ENCODE results near the gene PLEKHA6.
"Not testable (repeated sequence)": the region's sequence is repeated elsewhere in the genome, so short reads cannot be mapped to it uniquely, and the experiment has no call there.

PLEKHA6 gene

GRCh38 chr1:204334455-204334854 lies 25.3 kb downstream of the PLEKHA6 start:
- DNase-seq = no peak

GRCh38 chr1:204333427-204333826 lies 26.3 kb downstream of the PLEKHA6 start:
- no peak for DNase-seq

GRCh38 chr1:204331847-204332487 lies 27.8 kb downstream of the PLEKHA6 start:
- no peak for DNase-seq

GRCh38 chr1:204331275-204331674 lies 28.5 kb downstream of the PLEKHA6 start:
- no peak for DNase-seq

GRCh38 chr1:204327870-204328269 lies 31.9 kb downstream of the PLEKHA6 start:
- not testable (repeated sequence) for DNase-seq

- DNase-seq = no peak
Measured at GRCh38 chr1:204327359-204327758, 32.4 kb downstream of the PLEKHA6 start.

- no peak for DNase-seq
Measured at GRCh38 chr1:204326771-204327300, 32.9 kb downstream of the PLEKHA6 start.

GRCh38 chr1:204325944-204326343 lies 33.8 kb downstream of the PLEKHA6 start:
- no peak for DNase-seq

GRCh38 chr1:204323887-204324286 lies 35.8 kb downstream of the PLEKHA6 start:
- DNase-seq = no peak

- DNase-seq = no peak
Measured at GRCh38 chr1:204322339-204322868, 37.3 kb downstream of the PLEKHA6 start.

GRCh38 chr1:204321665-204322064 lies 38.1 kb downstream of the PLEKHA6 start:
- no peak for DNase-seq

- DNase-seq = no peak
Measured at GRCh38 chr1:204321051-204321450, 38.7 kb downstream of the PLEKHA6 start.

GRCh38 chr1:204320382-204320804 lies 39.3 kb downstream of the PLEKHA6 start:
- no peak for DNase-seq

GRCh38 chr1:204319462-204319861 lies 40.3 kb downstream of the PLEKHA6 start:
- DNase-seq = no peak

GRCh38 chr1:204319027-204319426 lies 40.7 kb downstream of the PLEKHA6 start:
- DNase-seq = no peak

- DNase-seq = no peak
Measured at GRCh38 chr1:204318324-204318723, 41.4 kb downstream of the PLEKHA6 start.

- no peak for DNase-seq
Measured at GRCh38 chr1:204317170-204317569, 42.6 kb downstream of the PLEKHA6 start.

- DNase-seq = no peak
Measured at GRCh38 chr1:204316164-204316563, 43.6 kb downstream of the PLEKHA6 start.

GRCh38 chr1:204314893-204315658 lies 44.7 kb downstream of the PLEKHA6 start:
- DNase-seq = no peak

- DNase-seq = no peak
Measured at GRCh38 chr1:204314171-204314892, 45.4 kb downstream of the PLEKHA6 start.

GRCh38 chr1:204313675-204314074 lies 46.1 kb downstream of the PLEKHA6 start:
- DNase-seq = no peak

- not testable (repeated sequence) for DNase-seq
Measured at GRCh38 chr1:204310970-204311369, 48.8 kb downstream of the PLEKHA6 start.

GRCh38 chr1:204308023-204308628 lies 51.6 kb downstream of the PLEKHA6 start:
- no peak for DNase-seq

Measured in effector CD8-positive, alpha-beta T cell (primary cell).